CD4-positive, alpha-beta T cell (primary cell): ENCODE data around the gene TICRR. TPM values are rescaled to one million over a fixed set of nuclear protein-coding genes. Genes with fewer than 3 reads are reported as not detected.

Source experiments
- ATAC-seq: fragments of 200-7000 bp; cut with Tn5 transposase; one replicate; pipeline ENCODE4 v1.10.0; 2022; ENCODE audit warnings: mild to moderate bottlenecking; ENCODE audit not compliant: poor library complexity
- CTCF ChIA-PET: fragments of 350-600 bp; sonication (Branson Sonifier 250); formaldehyde crosslinking; loops from one replicate; lab custom pipeline; 2021; ENCODE audit warnings: antibody characterized with exemption, inconsistent platforms; lab: Charles Lee
- POLR2A ChIA-PET: fragments of 350-600 bp; sonication (Branson Sonifier 250); formaldehyde crosslinking; loops from one replicate; lab custom pipeline; 2021; ENCODE audit warnings: antibody characterized with exemption, inconsistent platforms; lab: Charles Lee
- DNase-seq, 14 experiments: peaks; one replicate each; pipeline ENCODE4 v3.0.0-alpha.2; 2013 to 2020; ENCODE audit warnings: mixed read lengths in 2 of 14
- H3K27ac ChIP-seq, 2 donors: one replicate each; pipeline versions ENCODE4 v1.5.1 to v1.7.0; 2013; ENCODE audit warnings: low read length in 2 of 2, low read depth in 1 of 2, mild to moderate bottlenecking in 1 of 2
- H3K27me3 ChIP-seq, 2 experiments: 1 replicate in 1 of 2; 2 replicates in 1 of 2; pipeline versions ENCODE4 v1.6.1 to v1.7.0; 2013; ENCODE audit warnings: low read length in 2 of 2, control low read depth in 1 of 2, mild to moderate bottlenecking in 1 of 2, moderate library complexity in 1 of 2; ENCODE audit not compliant: insufficient read depth in 2 of 2, control insufficient read depth in 1 of 2
- H3K36me3 ChIP-seq: one replicate; pipeline ENCODE4 v1.6.1; 2013; ENCODE audit warnings: low read length, control low read depth; ENCODE audit not compliant: insufficient read depth
- H3K4me1 ChIP-seq: one replicate; pipeline ENCODE4 v1.6.1; 2013; ENCODE audit warnings: low read length, control low read depth; ENCODE audit not compliant: insufficient read depth
- H3K4me3 ChIP-seq: one replicate; pipeline ENCODE4 v1.5.1; 2013; ENCODE audit warnings: mild to moderate bottlenecking, low read length, moderate library complexity
- H3K9me3 ChIP-seq, 2 experiments: 1 replicate in 1 of 2; 2 replicates in 1 of 2; pipeline versions ENCODE4 v1.6.1 to v1.7.0; 2013; ENCODE audit warnings: low read length in 2 of 2, mild to moderate bottlenecking in 2 of 2, control low read depth in 1 of 2, moderate library complexity in 1 of 2; ENCODE audit not compliant: control insufficient read depth in 1 of 2, insufficient read depth in 1 of 2
- H3K27ac Mint-ChIP-seq: one replicate; pipeline ENCODE4 v1.8.0; 2020; ENCODE audit warnings: mixed read lengths
- H3K27me3 Mint-ChIP-seq: one replicate; pipeline ENCODE4 v1.8.0; 2021; ENCODE audit warnings: mixed read lengths
- H3K36me3 Mint-ChIP-seq: one replicate; pipeline ENCODE4 v1.8.0; 2021; ENCODE audit warnings: low read depth, mixed read lengths
- H3K4me1 Mint-ChIP-seq: one replicate; pipeline ENCODE4 v1.8.0; 2021; ENCODE audit warnings: low read depth, mixed read lengths
- H3K4me3 Mint-ChIP-seq: one replicate; pipeline ENCODE4 v1.8.0; 2020; ENCODE audit warnings: mild to moderate bottlenecking, mixed read lengths
- H3K9me3 Mint-ChIP-seq: one replicate; pipeline ENCODE4 v1.8.0; 2020; ENCODE audit warnings: mixed read lengths
- intact Hi-C, 2 experiments: fragments of 100-400 bp; cut with DNase I in 1 of 2; cut with micrococcal nuclease in 1 of 2; formaldehyde crosslinking; loops; one replicate each; pipeline versions ENCODE4 v1.15.1 to v1.9.0; 2023 to 2025; cut with DNase I, micrococcal nuclease
- total RNA-seq, 174 experiments: library from RNA in 2 of 174; stranded (reverse) in 2 of 174; gene quantifications; one replicate each; pipeline ENCODE4 v1.2.3 and lab custom pipeline; 2021 to 2026
- TF ChIP-seq, protein P1 (sequence below): fragments of 200-600 bp; IDR thresholded peaks from one replicate; pipeline ENCODE4 v1.8.0; 2022; ENCODE audit warnings: antibody characterized with exemption, mild to moderate bottlenecking

The TICRR gene
- total RNA-seq, 2 experiments from 2014 or later: 0.05 to 0.06 TPM

DNA sequence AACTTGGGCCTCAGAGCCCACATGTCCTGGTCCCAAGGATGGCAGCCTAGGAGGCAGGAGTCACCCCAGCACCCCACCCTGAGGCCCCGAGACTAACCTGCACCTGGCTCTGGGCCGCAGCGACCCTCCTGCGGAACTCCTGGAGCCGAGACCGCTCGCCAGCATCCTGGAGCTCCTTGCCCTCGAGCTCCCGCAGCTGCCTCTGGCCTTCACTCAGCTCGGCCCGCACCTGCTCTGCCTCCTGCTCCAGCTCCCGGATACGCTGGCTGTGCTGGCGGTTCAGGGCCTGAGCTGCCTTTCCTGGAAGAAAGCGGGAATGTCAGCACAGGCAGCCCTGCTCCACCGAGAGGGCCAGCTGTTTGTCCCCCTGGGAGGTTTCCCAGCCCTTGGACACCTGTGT is 66.8 kb downstream of the TICRR start:
- no peak overlapping the region for H3K27ac Mint-ChIP-seq
- H3K4me1 ChIP-seq: no peaks in the 10 kb centered on the region

GRCh38 chr15:89645680-89646079 is 70.4 kb downstream of the TICRR start:
- Mint-ChIP-seq H3K9me3 (no peaks in the 10 kb centered on the region), H3K36me3 (no peaks in the 10 kb centered on the region), H3K4me3 (no peak overlapping the region), H3K27me3 (no peaks in the 10 kb centered on the region), H3K4me1 (no peaks in the 10 kb centered on the region), H3K27ac (no peak overlapping the region)
- Histone ChIP-seq H3K4me3 (no peak overlapping the region), H3K4me1 (no peaks in the 10 kb centered on the region), H3K27ac (no peak overlapping the region), H3K27me3 (no peaks in the 10 kb centered on the region), H3K36me3 (no peaks in the 10 kb centered on the region), H3K9me3 (peaks cover 0 to 15% of the 10 kb centered on the region in 2 experiments)
- ATAC-seq: no peak
- intact Hi-C loops: no loop called here
- POLR2A ChIA-PET: no interaction called here
- TF ChIP-seq, protein P1, sequence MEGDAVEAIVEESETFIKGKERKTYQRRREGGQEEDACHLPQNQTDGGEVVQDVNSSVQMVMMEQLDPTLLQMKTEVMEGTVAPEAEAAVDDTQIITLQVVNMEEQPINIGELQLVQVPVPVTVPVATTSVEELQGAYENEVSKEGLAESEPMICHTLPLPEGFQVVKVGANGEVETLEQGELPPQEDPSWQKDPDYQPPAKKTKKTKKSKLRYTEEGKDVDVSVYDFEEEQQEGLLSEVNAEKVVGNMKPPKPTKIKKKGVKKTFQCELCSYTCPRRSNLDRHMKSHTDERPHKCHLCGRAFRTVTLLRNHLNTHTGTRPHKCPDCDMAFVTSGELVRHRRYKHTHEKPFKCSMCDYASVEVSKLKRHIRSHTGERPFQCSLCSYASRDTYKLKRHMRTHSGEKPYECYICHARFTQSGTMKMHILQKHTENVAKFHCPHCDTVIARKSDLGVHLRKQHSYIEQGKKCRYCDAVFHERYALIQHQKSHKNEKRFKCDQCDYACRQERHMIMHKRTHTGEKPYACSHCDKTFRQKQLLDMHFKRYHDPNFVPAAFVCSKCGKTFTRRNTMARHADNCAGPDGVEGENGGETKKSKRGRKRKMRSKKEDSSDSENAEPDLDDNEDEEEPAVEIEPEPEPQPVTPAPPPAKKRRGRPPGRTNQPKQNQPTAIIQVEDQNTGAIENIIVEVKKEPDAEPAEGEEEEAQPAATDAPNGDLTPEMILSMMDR: no peak
- CTCF ChIA-PET: no interaction called here
- no peak for DNase-seq

More for the DNA sequence above, 66.8 kb downstream of the TICRR start:
- Mint-ChIP-seq H3K4me3 (no peak overlapping the region), H3K4me1 (no peaks in the 10 kb centered on the region), H3K9me3 (no peaks in the 10 kb centered on the region), H3K27me3 (no peaks in the 10 kb centered on the region), H3K36me3 (no peaks in the 10 kb centered on the region)
- Histone ChIP-seq H3K4me3 (no peak overlapping the region), H3K27me3 (no peaks in the 10 kb centered on the region), H3K36me3 (no peaks in the 10 kb centered on the region), H3K27ac (no peak overlapping the region), H3K9me3 (peaks cover 0 to under 1% of the 10 kb centered on the region in 2 experiments)
- CTCF ChIA-PET: no interaction called here
- POLR2A ChIA-PET: no interaction called here
- DNase-seq (no peak), ATAC-seq (no peak)
- TF ChIP-seq, protein P1: no peak
- intact Hi-C loops: no loop called here

DNA sequence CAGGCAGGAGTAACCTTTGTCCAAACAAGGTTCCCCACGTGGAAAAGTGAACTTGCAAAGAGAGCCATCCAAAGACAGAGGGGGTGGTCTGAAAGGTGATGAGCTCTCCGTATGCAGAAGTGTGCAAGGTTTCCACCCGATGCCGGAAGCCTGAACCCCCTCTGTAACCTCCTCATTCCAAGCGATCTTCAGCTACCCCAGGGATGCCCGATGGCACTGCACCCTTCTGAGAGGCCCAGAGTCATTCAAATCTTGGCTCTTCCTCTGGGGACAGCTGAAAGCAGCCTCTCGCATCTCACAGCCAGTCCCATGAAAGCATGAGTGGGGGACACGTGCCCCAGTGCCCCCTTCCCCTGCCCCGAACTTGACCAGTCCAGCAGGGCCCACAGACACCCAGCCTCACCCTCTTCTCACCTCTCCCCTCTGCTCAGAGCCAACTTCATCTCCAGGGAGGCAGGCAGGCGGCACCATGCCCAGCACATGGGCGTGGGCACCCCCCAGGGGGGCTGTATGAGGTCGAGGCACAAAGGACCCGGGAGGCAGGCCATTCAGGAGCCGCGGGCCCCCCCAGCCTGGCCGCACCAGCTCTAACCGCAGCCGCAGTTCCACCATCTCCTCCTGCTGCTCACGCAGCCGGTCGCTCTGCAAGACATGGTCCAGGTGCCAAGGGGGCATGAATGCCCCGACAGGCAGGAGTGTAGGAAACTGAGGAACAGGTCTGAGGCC is 71.3 kb downstream of the TICRR start:
- no peaks in the 10 kb centered on the region for H3K36me3 ChIP-seq
- no peak for DNase-seq
- peaks cover 0 to 15% of the 10 kb centered on the region in 2 experiments for H3K9me3 ChIP-seq
- no peak for ATAC-seq
- Mint-ChIP-seq H3K27ac (no peak overlapping the region), H3K36me3 (no peaks in the 10 kb centered on the region), H3K9me3 (no peaks in the 10 kb centered on the region), H3K27me3 (peaks cover 2% of the 10 kb centered on the region), H3K4me1 (no peaks in the 10 kb centered on the region), H3K4me3 (no peak overlapping the region)
- no peak overlapping the region for H3K27ac ChIP-seq
- POLR2A ChIA-PET: no interaction called here
- no peaks in the 10 kb centered on the region for H3K4me1 ChIP-seq
- TF ChIP-seq, protein P1: no peak
- no peak overlapping the region for H3K4me3 ChIP-seq
- CTCF ChIA-PET: no interaction called here
- no peaks in the 10 kb centered on the region for H3K27me3 ChIP-seq
- intact Hi-C loops: no loop called here
